ENCODE data around the gene FALEC.

The FALEC gene

GRCh38 chr1:150512846-150513245, 2.7 kb upstream of the FALEC start:
- DNase-seq, result no peak

GRCh38 chr1:150513351-150513791, 2.2 kb upstream of the FALEC start:
- DNase-seq, result no peak

- no peak for DNase-seq
These were observed 1.3 kb upstream of the FALEC start for GRCh38 chr1:150514260-150514659.

GRCh38 chr1:150514913-150515327, 632 bp upstream of the FALEC start:
- no peak for DNase-seq

GRCh38 chr1:150516050-150516591, 569 bp downstream of the FALEC start:
- DNase-seq, result peak; percentile 29 to 54

- DNase-seq, result peak; percentile 10 to 54
These were observed 1.1 kb downstream of the FALEC start for GRCh38 chr1:150516616-150517015.

- DNase-seq, result no peak
These were observed 5.8 kb downstream of the FALEC start for GRCh38 chr1:150521196-150521968.

- DNase-seq, result no peak
These were observed 9.8 kb downstream of the FALEC start for GRCh38 chr1:150525348-150525747.

- DNase-seq, result no peak
These were observed 12.6 kb downstream of the FALEC start for GRCh38 chr1:150528196-150528595.

GRCh38 chr1:150529017-150529416, 13.5 kb downstream of the FALEC start:
- peak in 1 of 2 experiments; percentile 20 for DNase-seq

GRCh38 chr1:150530491-150531159, 15.1 kb downstream of the FALEC start:
- DNase-seq, result no peak

- no peak for DNase-seq
These were observed 17.3 kb downstream of the FALEC start for GRCh38 chr1:150532860-150533259.

GRCh38 chr1:150534002-150534401, 18.4 kb downstream of the FALEC start:
- no peak for DNase-seq

GRCh38 chr1:150535511-150536287, 20.1 kb downstream of the FALEC start:
- DNase-seq, result no peak

GRCh38 chr1:150536836-150537731, 21.5 kb downstream of the FALEC start:
- DNase-seq, result no peak

- no peak for DNase-seq
These were observed 22.5 kb downstream of the FALEC start for GRCh38 chr1:150537732-150538684.

- DNase-seq, result peak; percentile 96 to 99
These were observed 28.1 kb downstream of the FALEC start for GRCh38 chr1:150543500-150544143.

GRCh38 chr1:150544204-150544603, 28.7 kb downstream of the FALEC start:
- DNase-seq, result peak; percentile 93 to 97

- no peak for DNase-seq
These were observed 30.0 kb downstream of the FALEC start for GRCh38 chr1:150545486-150546032.
